HUDEP-2 (cell line): ENCODE results near the gene SPNS2.

Source experiments
- DNase-seq, 76 experiments: peaks; one replicate each; lab custom pipeline; 2025; ENCODE audit not compliant: unreplicated experiment in 76 of 76; lab: John Stamatoyannopoulos, UW

Gene SPNS2

DNA sequence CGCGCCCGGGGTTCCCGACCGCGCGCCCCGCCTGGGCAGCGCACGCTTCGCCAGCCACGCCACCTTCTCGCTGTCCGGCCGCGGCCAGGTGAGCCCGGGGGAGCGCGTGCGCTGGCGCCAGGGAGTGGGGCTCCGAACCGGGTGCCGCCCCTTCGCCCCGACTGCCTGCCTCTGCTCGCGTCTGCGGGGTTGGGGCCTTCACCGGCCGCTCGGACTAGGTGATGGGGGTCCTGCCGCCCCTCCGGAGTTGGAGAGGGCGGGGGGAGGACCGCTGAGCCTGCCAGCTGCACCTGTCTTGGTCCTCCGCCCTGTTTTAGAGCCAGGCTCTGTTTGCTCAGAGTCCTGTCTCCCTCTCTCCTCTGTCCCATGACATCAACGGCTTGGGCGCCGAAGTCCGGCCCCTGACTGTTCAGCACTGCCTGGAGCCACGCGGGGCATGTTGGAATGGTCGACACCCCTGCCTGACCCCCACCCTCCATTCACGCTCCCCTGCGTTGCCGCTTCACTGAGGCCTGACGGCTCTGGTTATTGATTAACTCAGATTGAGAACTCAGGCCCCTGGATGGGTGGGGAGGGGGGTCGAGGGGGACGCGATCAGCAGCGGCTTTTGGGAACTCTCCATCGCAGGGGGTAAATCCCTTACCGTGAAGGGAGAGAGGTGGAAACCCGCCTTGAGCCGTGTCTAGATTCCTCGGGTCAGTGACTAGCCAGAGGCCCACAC is 86.4 kb downstream of the SPNS2 start:
- no peak for DNase-seq

DNA sequence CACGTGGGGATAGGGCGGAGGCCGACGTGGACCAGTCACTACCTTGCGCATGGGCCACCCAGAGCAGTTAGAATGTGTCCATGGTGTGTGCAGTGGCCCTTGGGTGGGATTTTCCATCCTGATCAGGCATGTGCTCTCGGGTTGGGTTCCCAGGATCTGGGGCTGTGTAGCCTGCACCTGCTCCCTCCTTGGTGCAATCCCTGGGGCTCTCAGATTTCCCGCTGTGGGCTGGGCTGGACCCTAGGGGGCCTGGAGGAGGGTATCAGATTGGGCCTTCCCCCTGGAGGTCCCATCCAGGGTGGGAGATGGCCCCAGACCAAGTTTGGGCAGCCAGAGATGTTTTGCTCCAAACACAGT is 86.9 kb downstream of the SPNS2 start:
- DNase-seq, result no peak

DNA sequence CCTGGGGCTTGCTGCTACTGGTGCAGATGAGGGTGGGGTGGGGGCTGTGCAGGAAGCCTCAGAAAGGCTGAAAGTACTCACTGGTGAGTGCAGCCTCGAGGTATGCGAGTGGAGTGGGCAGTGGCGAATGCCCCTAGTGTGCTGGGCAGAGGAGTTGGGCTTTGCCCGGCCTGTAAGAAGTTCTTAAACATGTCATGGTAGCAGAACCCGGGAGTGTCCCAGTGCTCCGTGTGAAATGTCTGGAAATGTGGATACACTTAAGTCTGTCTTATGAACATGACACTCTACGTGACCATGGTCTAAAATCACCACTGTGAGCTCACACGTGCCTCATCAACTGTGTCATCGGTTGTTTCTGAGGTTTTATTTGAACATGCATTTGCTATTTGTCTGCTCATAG is 87.4 kb downstream of the SPNS2 start:
- DNase-seq, result no peak

DNA sequence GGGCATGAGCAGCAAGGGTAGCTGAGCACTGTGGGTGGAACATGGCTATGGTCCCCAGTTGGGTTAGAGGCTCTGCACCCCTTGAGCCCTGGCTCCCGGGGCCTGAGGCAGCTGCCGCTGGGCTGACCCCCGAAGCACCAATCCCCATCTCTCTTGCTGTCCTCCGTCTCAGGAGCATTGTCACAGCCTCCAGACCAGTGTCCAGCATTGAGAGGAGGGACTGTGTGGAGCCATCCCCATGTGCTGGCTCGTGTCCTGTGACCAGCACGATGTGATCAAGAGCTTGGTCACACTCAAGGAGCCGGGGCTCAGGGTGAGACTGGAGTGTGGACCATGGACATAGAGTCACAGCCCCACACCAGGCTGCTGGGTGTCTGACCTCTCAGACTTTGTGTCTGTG is 88.5 kb downstream of the SPNS2 start:
- no peak for DNase-seq

DNA sequence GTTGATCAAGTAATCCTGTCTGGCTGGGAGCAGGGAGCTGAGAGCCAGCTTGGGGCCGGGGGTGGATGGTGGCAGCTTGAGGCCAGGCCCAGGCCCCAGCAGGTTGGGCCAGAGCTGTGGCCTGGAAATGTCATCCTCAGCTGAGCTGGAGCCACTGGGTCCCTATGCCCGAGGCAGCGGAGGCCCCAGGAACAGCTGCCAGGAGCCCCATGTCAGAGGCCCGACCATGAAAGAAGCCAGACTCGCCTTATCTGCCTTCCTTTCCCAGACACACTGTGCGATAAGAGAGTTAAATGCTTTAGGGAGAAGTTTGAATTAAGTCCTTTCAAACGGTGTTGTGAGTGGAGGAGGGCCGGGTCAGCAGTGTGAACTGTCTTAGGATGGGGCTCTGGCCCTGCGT is 89.1 kb downstream of the SPNS2 start:
- DNase-seq, result peak in 39 of 76 experiments; percentile 6 to 53 (median 24)

DNA sequence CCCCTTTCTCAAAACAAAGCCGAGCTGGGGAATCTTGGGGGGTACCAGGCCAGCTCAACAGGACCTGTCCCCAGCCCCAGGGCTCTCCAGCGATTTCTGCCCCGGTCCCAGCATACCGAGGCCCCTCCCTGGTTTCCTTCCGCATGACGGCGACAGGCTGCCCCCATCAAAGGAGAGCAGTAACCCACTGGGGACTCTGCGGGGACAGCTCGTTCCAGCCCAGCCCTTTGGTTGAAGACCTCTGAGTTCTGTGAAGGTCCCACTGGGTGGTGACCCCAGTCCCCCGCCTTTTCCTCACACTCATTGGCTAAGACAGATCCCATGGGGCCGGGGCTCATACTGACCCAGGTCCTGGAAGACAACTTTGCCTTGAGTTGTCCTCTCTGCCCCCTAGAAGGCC is 89.7 kb downstream of the SPNS2 start:
- DNase-seq, result no peak
